Lower leg skin (tissue), 4 donors: ENCODE measurements around the gene SPINK8. TPM values are rescaled to one million over a fixed set of nuclear protein-coding genes. Genes with fewer than 3 reads are reported as not detected.

Experiments
- DNase-seq, 2 donors: peaks; one replicate each; pipeline ENCODE4 v3.0.0-alpha.2; 2019; ENCODE audit warnings: low spot score in 2 of 2
- H3K4me3 ChIP-seq: fragments of 200-600 bp; sonication (generic); 2 replicates; pipeline ENCODE4 v1.5.1; 2017; ENCODE audit warnings: mild to moderate bottlenecking, low read depth; ENCODE audit not compliant: poor library complexity, severe bottlenecking
- POLR2A ChIP-seq, 2 donors: fragments of 450-650 bp; IDR thresholded peaks; one replicate each; pipeline ENCODE4 v1.6.1; 2016 to 2017; ENCODE audit warnings: antibody characterized with exemption in 2 of 2, mild to moderate bottlenecking in 1 of 2, moderate library complexity in 1 of 2
- WGBS, 2 donors: methylation state at CpG; one replicate each; pipeline ENCODE4 v1.1.5; 2018; 5-methylcytosine and 5-hydroxymethylcytosine counted together
- intact Hi-C: fragments of 100-400 bp; cut with DNase I; formaldehyde crosslinking; loops from one replicate; pipeline ENCODE4 v1.15.0; 2023; ENCODE audit warnings: low total_unique reads
- total RNA-seq, 4 donors: library from RNA; depleted of rRNA; stranded (reverse); fragments of >200 nt; gene quantifications; one replicate each; pipeline ENCODE4 v1.1.0, GENCODE V29; 2016
- TF ChIP-seq, protein P1 (sequence below), 3 donors: fragments of 450-650 bp; IDR thresholded peaks; one replicate each; pipeline ENCODE4 v1.5.1; 2016; ENCODE audit warnings: antibody characterized with exemption in 3 of 3, mild to moderate bottlenecking in 3 of 3, moderate library complexity in 2 of 3

SPINK8 gene
- total RNA-seq, 4 donors from 2014 or later, result not detected

DNA sequence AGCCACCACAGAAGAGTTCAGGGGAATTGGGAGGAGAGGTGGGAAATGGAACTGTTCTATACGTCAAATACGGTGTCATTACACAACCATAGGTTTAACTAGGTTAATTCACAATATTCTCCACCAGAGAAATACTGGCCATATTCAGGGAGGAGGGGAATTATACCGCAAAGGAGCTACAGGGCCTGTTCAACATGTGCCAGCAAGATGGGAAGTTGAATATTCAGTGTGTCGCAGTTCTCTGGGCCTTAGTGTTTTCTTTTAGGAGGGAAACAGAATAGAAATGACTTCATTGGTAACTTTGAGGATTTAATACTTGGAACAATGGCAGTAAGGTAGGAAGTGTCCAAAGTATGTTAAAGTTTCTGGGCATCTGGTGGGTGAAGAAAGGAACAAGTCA lies 20.5 kb upstream of the SPINK8 start:
- intact Hi-C loops, result no loop called here
- WGBS, 2 donors, result 74 to 79% methylated on average over 4 of the region's 4 CpGs
- no peak for TF ChIP-seq POLR2A (IDR thresholded peaks at IDR 0.05)
- TF ChIP-seq, protein P1, sequence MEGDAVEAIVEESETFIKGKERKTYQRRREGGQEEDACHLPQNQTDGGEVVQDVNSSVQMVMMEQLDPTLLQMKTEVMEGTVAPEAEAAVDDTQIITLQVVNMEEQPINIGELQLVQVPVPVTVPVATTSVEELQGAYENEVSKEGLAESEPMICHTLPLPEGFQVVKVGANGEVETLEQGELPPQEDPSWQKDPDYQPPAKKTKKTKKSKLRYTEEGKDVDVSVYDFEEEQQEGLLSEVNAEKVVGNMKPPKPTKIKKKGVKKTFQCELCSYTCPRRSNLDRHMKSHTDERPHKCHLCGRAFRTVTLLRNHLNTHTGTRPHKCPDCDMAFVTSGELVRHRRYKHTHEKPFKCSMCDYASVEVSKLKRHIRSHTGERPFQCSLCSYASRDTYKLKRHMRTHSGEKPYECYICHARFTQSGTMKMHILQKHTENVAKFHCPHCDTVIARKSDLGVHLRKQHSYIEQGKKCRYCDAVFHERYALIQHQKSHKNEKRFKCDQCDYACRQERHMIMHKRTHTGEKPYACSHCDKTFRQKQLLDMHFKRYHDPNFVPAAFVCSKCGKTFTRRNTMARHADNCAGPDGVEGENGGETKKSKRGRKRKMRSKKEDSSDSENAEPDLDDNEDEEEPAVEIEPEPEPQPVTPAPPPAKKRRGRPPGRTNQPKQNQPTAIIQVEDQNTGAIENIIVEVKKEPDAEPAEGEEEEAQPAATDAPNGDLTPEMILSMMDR (IDR thresholded peaks at IDR 0.05), result no peak
- H3K4me3 ChIP-seq, result no peak overlapping the region
- DNase-seq, result no peak

DNA sequence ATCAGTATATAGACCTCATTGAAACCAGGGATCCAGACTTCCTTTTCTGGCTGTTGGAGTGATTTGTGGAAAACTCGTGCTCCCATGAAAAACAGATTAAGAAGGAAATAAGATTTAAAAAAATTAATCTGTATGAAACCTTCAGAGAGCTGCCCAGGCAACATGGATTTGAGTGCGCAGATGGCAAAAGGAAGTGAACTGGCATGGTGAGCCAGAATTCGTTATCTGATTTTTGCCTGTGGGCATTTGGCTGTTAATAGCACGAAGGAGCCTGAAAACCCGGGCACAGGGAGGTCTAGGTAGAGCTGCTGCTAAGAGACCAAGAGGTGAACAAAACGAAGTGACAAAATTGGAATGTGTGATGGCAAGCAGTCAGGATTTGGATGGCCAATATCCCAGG lies 19.1 kb upstream of the SPINK8 start:
- no peak for DNase-seq
- intact Hi-C loops, result no loop called here
- no peak for TF ChIP-seq POLR2A (IDR thresholded peaks at IDR 0.05)
- TF ChIP-seq, protein P1 (IDR thresholded peaks at IDR 0.05), result no peak
- 43 to 53% methylated on average over 6 of the region's 6 CpGs for WGBS, 2 donors
- H3K4me3 ChIP-seq, result no peak overlapping the region

- H3K4me3 ChIP-seq, result no peak overlapping the region
- WGBS, 2 donors, result 47 to 50% methylated on average over 3 of the region's 3 CpGs
- intact Hi-C loops, result no loop called here
- DNase-seq, result no peak
- no peak for TF ChIP-seq POLR2A (IDR thresholded peaks at IDR 0.05)
- TF ChIP-seq, protein P1 (IDR thresholded peaks at IDR 0.05), result no peak
These were observed 14.0 kb upstream of the SPINK8 start for GRCh38 chr3:48347500-48347899.

DNA sequence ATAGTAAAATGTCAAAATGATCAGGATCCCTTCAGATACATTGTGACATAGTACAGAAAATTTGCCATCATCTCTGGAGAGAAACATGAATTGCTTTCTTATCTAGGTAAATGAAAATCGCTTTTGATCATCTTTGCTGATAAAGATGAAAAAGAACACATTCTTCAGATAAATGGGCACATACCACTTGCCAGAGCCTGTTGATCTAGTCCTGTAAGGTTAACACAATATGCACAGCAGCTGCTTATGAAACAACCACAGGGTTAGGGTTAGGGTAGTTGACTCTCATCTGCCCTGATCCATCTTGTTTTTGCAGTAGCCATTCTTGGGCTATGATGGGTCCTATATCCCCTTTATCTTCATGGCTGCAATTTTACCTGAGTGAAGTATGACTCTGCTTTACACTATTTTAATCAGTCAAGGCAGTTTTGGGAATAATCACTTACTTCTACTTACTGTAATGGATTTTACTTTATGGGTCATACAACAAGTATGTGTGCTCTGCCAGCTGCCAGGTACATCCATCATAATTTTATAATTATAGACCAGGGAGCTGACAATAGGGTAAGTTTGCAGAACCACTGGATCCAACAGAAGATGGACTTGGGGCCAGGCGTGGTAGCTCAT lies 12.6 kb upstream of the SPINK8 start:
- TF ChIP-seq POLR2A (IDR thresholded peaks at IDR 0.05), result no peak
- TF ChIP-seq, protein P1 (IDR thresholded peaks at IDR 0.05), result no peak
- no peak for DNase-seq
- intact Hi-C loops, result no loop called here
- no peak overlapping the region for H3K4me3 ChIP-seq
- WGBS, 2 donors, result 63 to 70% methylated on average over 2 of the region's 2 CpGs

- intact Hi-C loops, result no loop called here
- H3K4me3 ChIP-seq, result no peak overlapping the region
- TF ChIP-seq POLR2A (IDR thresholded peaks at IDR 0.05), result no peak
- TF ChIP-seq, protein P1 (IDR thresholded peaks at IDR 0.05), result no peak
- 50 to 53% methylated on average over 1 of the region's 1 CpG for WGBS, 2 donors
- DNase-seq, result no peak
These were observed 11.5 kb upstream of the SPINK8 start for GRCh38 chr3:48344867-48345507.
